ENCODE measurements around the gene AMOTL2.

Gene AMOTL2

GRCh38 chr3:134374105-134374790 is at the start of gene AMOTL2:
Gene AMOTL2 (minus strand): TSS chr3:134374447. CDS start chr3:134371433, 3,014 bp downstream.
- DNase-seq (ENCODE audit: low read depth in 2 of 2): no peak

- no peak for DNase-seq (ENCODE audit: low read depth in 2 of 2)
Measured at GRCh38 chr3:134423153-134423552, 48.9 kb upstream of the AMOTL2 start.

DNA sequence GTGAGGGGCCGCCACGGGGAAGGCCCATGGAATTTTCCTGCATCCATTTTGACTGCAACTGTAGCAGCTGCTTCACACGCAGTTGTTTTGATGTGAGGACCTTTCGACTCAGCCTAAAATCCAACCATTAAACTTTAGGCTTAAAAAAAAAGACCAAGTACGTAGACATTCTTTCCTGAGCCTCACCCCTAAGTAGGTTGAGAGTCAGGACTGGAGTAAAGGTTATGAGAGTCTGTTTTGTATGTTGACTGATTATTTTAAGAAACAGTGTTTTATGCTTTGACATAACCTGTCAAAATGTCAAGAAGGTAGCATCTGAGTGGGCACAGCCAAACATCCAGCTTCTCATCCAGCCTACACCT is 45.7 kb upstream of the AMOTL2 start:
- no peak for DNase-seq (ENCODE audit: low read depth in 2 of 2)

DNA sequence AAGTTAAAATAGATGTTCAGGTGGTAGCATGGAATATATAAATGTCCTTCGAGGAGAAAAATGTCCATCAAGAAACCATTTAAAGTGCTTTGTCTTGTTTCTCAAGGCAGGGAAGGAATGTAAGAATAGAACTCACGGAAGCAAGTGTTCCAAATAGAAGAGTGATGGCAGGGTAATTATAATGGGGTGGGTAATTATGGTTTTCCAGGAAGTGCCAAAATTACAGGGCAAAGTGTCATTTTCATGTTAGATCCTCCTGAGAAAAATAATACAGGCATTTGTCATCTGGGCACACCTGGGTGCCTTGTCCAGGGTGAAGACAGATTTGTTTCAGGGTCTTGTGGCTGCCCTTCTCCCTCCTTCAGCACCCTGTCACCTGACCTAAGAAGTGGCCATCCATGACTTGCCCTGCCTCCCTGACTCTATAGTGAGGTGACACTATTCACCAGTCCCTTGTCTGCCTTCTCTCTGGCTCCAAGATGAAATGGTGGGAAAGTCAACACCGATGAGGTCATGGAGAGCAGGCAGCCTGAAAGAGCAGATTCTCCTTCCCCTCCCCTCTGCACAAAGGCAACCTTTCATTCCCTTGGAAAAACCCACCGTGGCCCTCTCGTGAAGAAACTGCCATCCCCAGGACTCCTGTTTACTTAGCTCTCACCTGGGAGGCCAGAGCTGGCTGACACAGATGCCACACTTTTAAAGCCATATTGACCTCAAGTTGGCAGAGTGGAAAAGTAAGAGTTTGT is 45.1 kb upstream of the AMOTL2 start:
- DNase-seq (ENCODE audit: low read depth in 2 of 2): no peak

- DNase-seq (ENCODE audit: low read depth in 2 of 2): no peak
Measured at GRCh38 chr3:134409041-134409440, 34.8 kb upstream of the AMOTL2 start.

DNA sequence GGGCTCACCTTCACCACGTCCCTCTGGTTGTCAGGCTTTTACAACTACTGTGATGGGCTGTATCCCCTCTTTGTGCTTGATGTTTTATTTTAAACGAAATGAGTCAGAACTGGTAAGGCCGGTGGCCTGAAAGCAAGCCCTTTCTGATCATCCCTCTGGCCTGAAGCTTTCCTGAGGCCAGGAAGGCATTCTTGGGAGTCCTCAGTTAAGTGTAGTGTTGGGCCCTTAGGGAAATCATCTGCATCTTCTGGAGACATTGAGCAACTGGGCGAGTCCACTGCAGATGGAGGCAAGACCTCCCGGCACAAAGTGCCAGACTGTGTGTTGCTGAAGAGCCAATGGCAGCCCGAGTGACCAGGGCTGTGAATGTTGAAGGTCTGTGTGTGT is 33.0 kb upstream of the AMOTL2 start:
- no peak for DNase-seq (ENCODE audit: low read depth in 2 of 2)

DNA sequence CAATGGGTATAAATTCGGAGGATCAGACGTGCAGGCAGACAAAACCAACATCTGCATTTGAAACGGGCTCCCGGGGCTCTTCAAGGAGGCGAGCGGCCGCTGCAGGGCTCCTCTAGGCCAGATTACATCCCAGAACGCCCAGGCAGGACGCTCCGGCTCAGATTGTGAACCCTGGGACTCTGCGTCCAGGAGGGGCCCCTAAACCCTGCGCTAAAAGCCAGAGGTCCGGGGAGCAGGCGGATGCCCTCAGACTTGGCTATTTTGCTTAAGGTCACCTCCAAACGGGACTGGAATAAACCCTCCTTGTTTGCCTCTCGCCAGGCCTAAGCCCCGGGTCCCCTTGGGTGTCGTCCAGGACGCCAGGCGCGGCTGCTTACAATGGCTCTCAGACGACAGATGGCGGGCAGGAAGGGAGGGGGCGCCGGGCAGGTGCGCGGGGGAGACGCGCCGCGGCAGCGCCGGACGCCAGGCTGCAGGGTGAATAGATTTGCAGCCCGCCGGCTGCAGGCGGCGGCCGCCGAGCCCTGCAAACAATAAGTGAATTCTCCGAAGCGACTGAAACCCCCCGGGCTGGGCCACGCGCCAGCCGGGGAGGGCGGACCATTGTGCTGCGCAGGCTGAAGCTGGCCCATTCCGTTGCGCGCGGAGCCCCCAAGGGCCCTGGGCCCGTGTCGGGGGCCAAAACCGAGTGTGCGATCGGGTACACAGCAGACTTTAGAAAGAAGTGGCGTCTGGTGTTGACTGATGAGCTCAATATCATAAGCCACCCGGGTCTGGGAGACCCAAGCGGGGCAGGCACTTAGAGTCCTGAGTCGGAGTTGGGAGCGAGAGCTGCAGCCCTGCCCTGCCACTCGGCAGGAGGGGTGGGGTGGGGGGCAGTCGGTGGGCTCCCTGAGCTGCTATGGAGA is 32.3 kb upstream of the AMOTL2 start:
- DNase-seq (ENCODE audit: low read depth in 2 of 2): no peak

GRCh38 chr3:134404366-134404885 is 30.2 kb upstream of the AMOTL2 start:
- no peak for DNase-seq (ENCODE audit: low read depth in 2 of 2)

DNA sequence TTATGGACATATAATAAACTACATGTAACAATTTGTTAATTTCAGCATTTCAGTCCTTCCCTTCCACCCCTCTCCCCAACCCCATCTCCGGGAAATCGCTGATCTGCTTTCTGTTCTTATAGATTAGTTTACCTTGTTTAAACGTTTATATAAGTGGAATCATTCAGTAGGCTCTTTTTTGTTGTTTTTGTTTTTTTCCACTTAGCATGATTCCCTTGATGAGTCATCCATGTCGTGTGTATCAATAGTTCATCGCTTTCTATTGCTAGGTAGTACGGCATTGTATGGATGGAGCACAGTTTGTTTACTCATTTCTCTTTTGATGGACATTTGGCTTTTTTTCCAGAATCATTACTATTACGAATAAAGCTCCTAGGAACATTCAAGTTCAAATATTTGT is 23.5 kb upstream of the AMOTL2 start:
- no peak for DNase-seq (ENCODE audit: low read depth in 2 of 2)

DNA sequence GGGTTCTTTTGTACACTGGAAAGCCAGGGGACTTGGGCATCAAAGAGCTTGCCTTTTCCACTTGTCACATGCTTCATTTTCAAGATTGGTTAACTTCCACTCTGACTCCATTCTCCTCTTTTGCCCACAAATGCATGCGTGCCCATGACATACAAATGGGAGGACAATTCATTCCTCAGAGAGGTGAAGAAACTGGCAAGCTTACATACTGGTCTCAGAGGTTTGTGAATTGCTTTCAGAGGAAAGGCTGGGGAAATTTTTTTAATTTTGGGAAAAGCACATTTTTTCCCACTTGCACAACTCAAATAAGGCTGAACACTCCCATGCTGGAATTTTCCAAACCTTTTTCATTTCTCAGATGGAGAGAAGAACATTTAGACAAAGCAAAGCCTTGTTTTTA is 20.9 kb upstream of the AMOTL2 start:
- DNase-seq (ENCODE audit: low read depth in 2 of 2): no peak

- DNase-seq (ENCODE audit: low read depth in 2 of 2): no peak
Measured at GRCh38 chr3:134394380-134394779, 20.1 kb upstream of the AMOTL2 start.

GRCh38 chr3:134393074-134393473 is 18.8 kb upstream of the AMOTL2 start:
- DNase-seq (ENCODE audit: low read depth in 2 of 2): no peak

- no peak for DNase-seq (ENCODE audit: low read depth in 2 of 2)
Measured at GRCh38 chr3:134392336-134392983, 18.2 kb upstream of the AMOTL2 start.

DNA sequence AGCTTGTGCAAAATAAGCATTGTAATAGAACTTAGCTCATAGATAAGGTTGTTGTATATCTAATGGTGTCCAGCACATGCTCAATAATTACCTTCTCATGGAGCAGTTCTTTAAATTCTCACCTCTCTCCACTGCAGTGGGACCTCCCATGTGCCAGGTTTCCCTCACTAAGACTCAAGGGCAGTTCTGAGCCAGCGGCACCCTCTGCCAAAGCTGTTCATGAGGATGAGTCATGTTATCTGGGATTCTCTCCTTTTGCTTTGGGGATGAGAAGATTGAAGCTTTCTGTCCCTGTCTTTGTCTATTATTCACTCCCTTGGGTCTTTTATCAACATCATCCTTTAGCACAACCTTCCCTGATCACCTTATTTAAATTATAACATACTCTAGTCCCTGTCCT is 15.6 kb upstream of the AMOTL2 start:
- DNase-seq (ENCODE audit: low read depth in 2 of 2): no peak

DNA sequence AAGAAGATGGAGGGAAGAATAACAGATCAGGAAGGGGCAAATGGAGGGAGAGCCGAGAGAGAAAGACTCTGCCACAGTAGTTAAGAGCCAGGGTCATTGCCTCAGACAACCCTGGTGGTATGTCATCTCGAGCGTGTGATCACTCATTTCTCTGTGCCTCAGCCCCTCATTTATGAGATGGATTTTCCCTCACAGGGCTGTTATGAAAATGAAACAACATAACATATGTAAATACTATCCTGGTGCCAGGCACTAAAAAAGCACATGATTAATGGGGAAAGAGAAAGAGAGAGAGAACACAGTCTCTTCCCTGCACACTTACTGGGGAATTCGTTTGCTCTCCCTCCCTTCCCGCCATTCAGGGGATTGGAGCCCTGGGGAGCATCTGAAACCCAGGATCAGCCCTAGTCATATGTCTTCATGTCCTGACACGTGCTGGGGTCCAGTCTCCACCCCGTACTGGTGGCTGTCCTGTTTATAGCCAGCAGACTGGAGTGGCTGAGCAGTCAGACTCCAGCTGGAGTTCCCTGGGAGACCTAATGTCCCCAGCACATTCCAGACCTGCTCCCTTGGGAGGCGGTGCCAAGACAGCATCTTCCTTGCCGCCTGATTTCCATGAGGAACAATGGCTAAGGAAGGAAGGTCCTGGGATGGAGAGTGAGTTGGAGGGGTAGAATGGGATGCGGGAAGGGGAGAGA is 14.7 kb upstream of the AMOTL2 start:
- DNase-seq (ENCODE audit: low read depth in 2 of 2): no peak

- DNase-seq (ENCODE audit: low read depth in 2 of 2): no peak
Measured at GRCh38 chr3:134388292-134388691, 14.0 kb upstream of the AMOTL2 start.

- DNase-seq (ENCODE audit: low read depth in 2 of 2): no peak
Measured at GRCh38 chr3:134387293-134387692, 13.0 kb upstream of the AMOTL2 start.

DNA sequence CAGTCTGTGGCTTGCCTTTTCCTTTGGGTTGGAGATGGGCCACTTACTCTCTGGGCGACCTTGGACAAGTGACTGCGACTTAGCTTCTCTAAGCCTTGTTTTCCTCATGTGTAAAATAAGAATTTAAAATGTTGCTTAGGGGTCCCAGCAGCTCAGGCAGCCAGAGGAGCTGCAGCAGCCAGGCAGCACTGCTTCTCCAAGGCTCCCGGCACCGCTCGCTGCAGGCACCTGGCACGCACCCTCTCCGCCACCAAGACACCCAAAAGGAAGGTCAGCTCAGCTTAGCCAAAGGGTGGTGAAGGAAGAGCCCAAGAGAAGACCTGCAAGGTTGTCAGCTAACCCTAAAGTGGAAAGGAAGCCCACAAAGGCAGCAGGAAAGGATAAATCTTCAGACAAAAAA is 10.7 kb upstream of the AMOTL2 start:
- DNase-seq (ENCODE audit: low read depth in 2 of 2): no peak

- no peak for DNase-seq (ENCODE audit: low read depth in 2 of 2)
Measured at GRCh38 chr3:134381831-134382442, 7.7 kb upstream of the AMOTL2 start.

DNA sequence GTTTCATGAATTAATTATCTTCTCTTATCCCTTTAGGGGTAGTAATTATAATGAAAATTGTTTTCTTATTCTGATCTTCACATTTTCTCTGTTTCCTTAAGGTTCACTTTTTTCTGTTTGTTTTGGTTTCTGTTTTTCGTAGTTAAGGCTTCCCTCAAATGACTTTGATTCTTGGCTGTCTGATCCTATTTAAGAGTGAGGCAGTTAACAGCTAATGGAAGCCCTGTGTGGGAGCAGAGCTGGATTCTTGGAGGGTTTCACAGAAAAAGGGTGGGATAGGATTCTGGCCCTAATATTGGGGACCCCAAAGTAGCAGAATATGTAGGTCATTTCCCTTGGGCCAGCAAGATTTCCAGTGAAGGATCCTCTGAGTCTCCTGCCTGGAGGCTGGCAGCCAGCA is 6.8 kb upstream of the AMOTL2 start:
- DNase-seq (ENCODE audit: low read depth in 2 of 2): no peak

DNA sequence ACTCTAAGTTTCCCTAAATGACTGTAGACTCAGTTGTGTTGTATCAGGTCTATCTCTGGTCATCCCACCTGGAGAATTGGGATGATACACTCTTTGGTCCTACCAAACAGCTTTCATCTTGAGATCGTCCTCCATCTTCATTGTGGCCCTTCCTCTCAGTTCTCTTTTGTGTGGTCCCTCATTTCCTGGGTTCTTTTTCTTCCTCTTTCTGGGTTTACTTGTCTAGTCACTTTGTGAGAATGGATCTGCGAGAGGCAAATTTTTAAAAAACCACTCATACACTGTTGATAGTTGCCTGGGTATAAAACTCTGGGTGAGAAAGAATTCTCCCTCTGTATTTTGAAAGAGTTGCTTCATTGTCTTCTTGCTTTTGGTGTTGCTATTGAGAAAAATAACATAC is 6.0 kb upstream of the AMOTL2 start:
- DNase-seq (ENCODE audit: low read depth in 2 of 2): no peak

All from stimulated activated CD8-positive, alpha-beta memory T cell treated with anti-CD3 and anti-CD28 coated beads, Interleukin-7, amount 100 ng/mL, for 1 hour (primary cell).